ENCODE data around the gene MSI2.

MSI2 gene

GRCh38 chr17:57541049-57541448 is 284.7 kb downstream of the MSI2 start:
- Histone ChIP-seq H3K9ac (ENCODE audit: low read depth, low read length) (no peak overlapping the region), H3K9me3 (ENCODE audit: control insufficient read depth, insufficient read depth, low read length) (no peaks in the 10 kb centered on the region), H3K4me1 (ENCODE audit: insufficient read depth, low read length) (peaks cover 17% of the 10 kb centered on the region), H3K36me3 (ENCODE audit: insufficient read depth, low read length) (no peaks in the 10 kb centered on the region)

- H3K9ac ChIP-seq (ENCODE audit: low read depth, low read length), result no peak overlapping the region
- no peaks in the 10 kb centered on the region for H3K9me3 ChIP-seq (ENCODE audit: control insufficient read depth, insufficient read depth, low read length)
- H3K36me3 ChIP-seq (ENCODE audit: insufficient read depth, low read length), result no peaks in the 10 kb centered on the region
- H3K4me1 ChIP-seq (ENCODE audit: insufficient read depth, low read length), result peaks cover 17% of the 10 kb centered on the region
Observed at GRCh38 chr17:57541472-57542394, 285.4 kb downstream of the MSI2 start.

- Histone ChIP-seq H3K4me1 (ENCODE audit: insufficient read depth, low read length) (peaks cover 13% of the 10 kb centered on the region), H3K9me3 (ENCODE audit: control insufficient read depth, insufficient read depth, low read length) (no peaks in the 10 kb centered on the region), H3K36me3 (ENCODE audit: insufficient read depth, low read length) (no peaks in the 10 kb centered on the region), H3K9ac (ENCODE audit: low read depth, low read length) (no peak overlapping the region)
Observed at GRCh38 chr17:57542510-57542909, 286.2 kb downstream of the MSI2 start.

- Histone ChIP-seq H3K4me1 (ENCODE audit: insufficient read depth, low read length) (peaks cover 12% of the 10 kb centered on the region), H3K36me3 (ENCODE audit: insufficient read depth, low read length) (no peaks in the 10 kb centered on the region), H3K9ac (ENCODE audit: low read depth, low read length) (no peak overlapping the region), H3K9me3 (ENCODE audit: control insufficient read depth, insufficient read depth, low read length) (no peaks in the 10 kb centered on the region)
Observed at GRCh38 chr17:57543230-57543629, 286.9 kb downstream of the MSI2 start.

GRCh38 chr17:57544401-57544800 is 288.1 kb downstream of the MSI2 start:
- H3K9me3 ChIP-seq (ENCODE audit: control insufficient read depth, insufficient read depth, low read length), result no peaks in the 10 kb centered on the region
- H3K36me3 ChIP-seq (ENCODE audit: insufficient read depth, low read length), result no peaks in the 10 kb centered on the region
- H3K4me1 ChIP-seq (ENCODE audit: insufficient read depth, low read length), result peaks cover 12% of the 10 kb centered on the region
- H3K9ac ChIP-seq (ENCODE audit: low read depth, low read length), result no peak overlapping the region

- H3K9ac ChIP-seq (ENCODE audit: low read depth, low read length), result no peak overlapping the region
- peaks cover 17% of the 10 kb centered on the region for H3K4me1 ChIP-seq (ENCODE audit: insufficient read depth, low read length)
- no peaks in the 10 kb centered on the region for H3K9me3 ChIP-seq (ENCODE audit: control insufficient read depth, insufficient read depth, low read length)
- H3K36me3 ChIP-seq (ENCODE audit: insufficient read depth, low read length), result no peaks in the 10 kb centered on the region
Observed at GRCh38 chr17:57544834-57545463, 288.6 kb downstream of the MSI2 start.

GRCh38 chr17:57545731-57546342 is 289.5 kb downstream of the MSI2 start:
- Histone ChIP-seq H3K4me1 (ENCODE audit: insufficient read depth, low read length) (peaks cover 26% of the 10 kb centered on the region), H3K9me3 (ENCODE audit: control insufficient read depth, insufficient read depth, low read length) (no peaks in the 10 kb centered on the region), H3K36me3 (ENCODE audit: insufficient read depth, low read length) (no peaks in the 10 kb centered on the region), H3K9ac (ENCODE audit: low read depth, low read length) (no peak overlapping the region)

GRCh38 chr17:57548421-57549410 is 292.4 kb downstream of the MSI2 start:
- H3K9ac ChIP-seq (ENCODE audit: low read depth, low read length), result no peak overlapping the region
- H3K9me3 ChIP-seq (ENCODE audit: control insufficient read depth, insufficient read depth, low read length), result no peaks in the 10 kb centered on the region
- peaks cover 45% of the 10 kb centered on the region for H3K4me1 ChIP-seq (ENCODE audit: insufficient read depth, low read length)
- H3K36me3 ChIP-seq (ENCODE audit: insufficient read depth, low read length), result no peaks in the 10 kb centered on the region

GRCh38 chr17:57549468-57549867 is 293.1 kb downstream of the MSI2 start:
- Histone ChIP-seq H3K9ac (ENCODE audit: low read depth, low read length) (no peak overlapping the region), H3K9me3 (ENCODE audit: control insufficient read depth, insufficient read depth, low read length) (no peaks in the 10 kb centered on the region), H3K4me1 (ENCODE audit: insufficient read depth, low read length) (peaks cover 52% of the 10 kb centered on the region), H3K36me3 (ENCODE audit: insufficient read depth, low read length) (no peaks in the 10 kb centered on the region)

- Histone ChIP-seq H3K36me3 (ENCODE audit: insufficient read depth, low read length) (no peaks in the 10 kb centered on the region), H3K9ac (ENCODE audit: low read depth, low read length) (no peak overlapping the region), H3K9me3 (ENCODE audit: control insufficient read depth, insufficient read depth, low read length) (no peaks in the 10 kb centered on the region), H3K4me1 (ENCODE audit: insufficient read depth, low read length) (peaks cover 58% of the 10 kb centered on the region)
Observed at GRCh38 chr17:57550016-57550415, 293.7 kb downstream of the MSI2 start.

GRCh38 chr17:57550668-57551315 is 294.5 kb downstream of the MSI2 start:
- Histone ChIP-seq H3K9ac (ENCODE audit: low read depth, low read length) (no peak overlapping the region), H3K4me1 (ENCODE audit: insufficient read depth, low read length) (peaks cover 58% of the 10 kb centered on the region), H3K36me3 (ENCODE audit: insufficient read depth, low read length) (no peaks in the 10 kb centered on the region), H3K9me3 (ENCODE audit: control insufficient read depth, insufficient read depth, low read length) (no peaks in the 10 kb centered on the region)

GRCh38 chr17:57551321-57552079 is 295.2 kb downstream of the MSI2 start:
- Histone ChIP-seq H3K9ac (ENCODE audit: low read depth, low read length) (no peak overlapping the region), H3K9me3 (ENCODE audit: control insufficient read depth, insufficient read depth, low read length) (no peaks in the 10 kb centered on the region), H3K36me3 (ENCODE audit: insufficient read depth, low read length) (no peaks in the 10 kb centered on the region), H3K4me1 (ENCODE audit: insufficient read depth, low read length) (peaks cover 58% of the 10 kb centered on the region)

GRCh38 chr17:57552114-57552624 is 295.8 kb downstream of the MSI2 start:
- Histone ChIP-seq H3K9me3 (ENCODE audit: control insufficient read depth, insufficient read depth, low read length) (no peaks in the 10 kb centered on the region), H3K4me1 (ENCODE audit: insufficient read depth, low read length) (peaks cover 62% of the 10 kb centered on the region), H3K9ac (ENCODE audit: low read depth, low read length) (no peak overlapping the region), H3K36me3 (ENCODE audit: insufficient read depth, low read length) (no peaks in the 10 kb centered on the region)
